HL-60 (cell line): ENCODE results near the gene NR1H4.

Experiments
- DNase-seq, 2 experiments: peaks; one replicate each; pipeline ENCODE4 v3.0.0-alpha.2; 2010 to 2020; ENCODE audit warnings: low read depth in 1 of 2, low spot score in 1 of 2
- H3K27ac ChIP-seq: fragments of 250-450 bp; sonication (Bioruptor Pico); replicated peaks from 2 replicates; pipeline ENCODE4 v1.5.1; 2020; ENCODE audit warnings: mild to moderate bottlenecking, moderate library complexity
- H3K27me3 ChIP-seq: fragments of 250-450 bp; sonication (Bioruptor Pico); 2 replicates; pipeline ENCODE4 v1.5.1; 2021; ENCODE audit warnings: mild to moderate bottlenecking, moderate library complexity; ENCODE audit not compliant: insufficient read depth, poor library complexity, severe bottlenecking
- H3K4me3 ChIP-seq: replicated peaks from 2 replicates; pipeline ENCODE4 v1.5.1; 2011; ENCODE audit warnings: mild to moderate bottlenecking, control low read depth, low read length; ENCODE audit not compliant: insufficient read depth
- CTCF ChIP-seq: IDR thresholded peaks from one replicate; pipeline ENCODE4 v1.5.1; 2011; ENCODE audit warnings: low read length, control low read depth, inconsistent platforms; ENCODE audit not compliant: insufficient read depth
- GABPA ChIP-seq: IDR thresholded peaks from 2 replicates; pipeline ENCODE4 v1.6.1; 2012; ENCODE audit warnings: low read depth
- POLR2AphosphoS5 ChIP-seq: IDR thresholded peaks from 2 replicates; pipeline ENCODE4 v1.6.1; 2012; ENCODE audit warnings: low read depth
- REST ChIP-seq: IDR thresholded peaks from 2 replicates; pipeline ENCODE4 v1.6.1; 2012; ENCODE audit warnings: low read depth; ENCODE audit not compliant: insufficient replicate concordance
- SPI1 ChIP-seq: IDR thresholded peaks from 2 replicates; pipeline ENCODE4 v1.6.1; 2012; ENCODE audit warnings: low read depth, mild to moderate bottlenecking, borderline replicate concordance

Gene NR1H4

DNA sequence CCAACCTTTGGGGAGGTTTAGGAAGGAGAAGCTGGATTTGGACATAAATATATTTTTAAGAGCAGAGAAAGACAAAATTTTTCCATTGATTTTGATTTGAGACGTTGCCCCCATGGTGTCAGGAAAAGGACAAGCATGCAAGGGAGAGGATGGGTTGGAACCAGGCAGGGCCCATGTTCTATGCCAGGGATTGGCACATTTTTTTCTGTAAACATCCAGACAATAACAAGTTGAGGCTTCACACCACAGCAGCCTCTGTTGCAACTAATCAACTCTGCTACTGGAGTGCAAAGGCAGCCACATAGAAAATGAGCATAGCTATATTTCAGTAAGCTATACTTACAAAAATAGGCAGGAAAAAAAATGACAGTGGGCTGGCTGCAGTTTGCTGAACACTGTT, 44.7 kb downstream of the NR1H4 start:
- Histone ChIP-seq H3K27ac (no peak overlapping the region), H3K4me3 (no peak overlapping the region), H3K27me3 (no peaks in the 10 kb centered on the region)
- no peak for TF ChIP-seq POLR2AphosphoS5
- TF ChIP-seq GABPA, result no peak
- TF ChIP-seq CTCF, result no peak
- TF ChIP-seq REST, result no peak
- TF ChIP-seq SPI1, result no peak
- no peak for DNase-seq

DNA sequence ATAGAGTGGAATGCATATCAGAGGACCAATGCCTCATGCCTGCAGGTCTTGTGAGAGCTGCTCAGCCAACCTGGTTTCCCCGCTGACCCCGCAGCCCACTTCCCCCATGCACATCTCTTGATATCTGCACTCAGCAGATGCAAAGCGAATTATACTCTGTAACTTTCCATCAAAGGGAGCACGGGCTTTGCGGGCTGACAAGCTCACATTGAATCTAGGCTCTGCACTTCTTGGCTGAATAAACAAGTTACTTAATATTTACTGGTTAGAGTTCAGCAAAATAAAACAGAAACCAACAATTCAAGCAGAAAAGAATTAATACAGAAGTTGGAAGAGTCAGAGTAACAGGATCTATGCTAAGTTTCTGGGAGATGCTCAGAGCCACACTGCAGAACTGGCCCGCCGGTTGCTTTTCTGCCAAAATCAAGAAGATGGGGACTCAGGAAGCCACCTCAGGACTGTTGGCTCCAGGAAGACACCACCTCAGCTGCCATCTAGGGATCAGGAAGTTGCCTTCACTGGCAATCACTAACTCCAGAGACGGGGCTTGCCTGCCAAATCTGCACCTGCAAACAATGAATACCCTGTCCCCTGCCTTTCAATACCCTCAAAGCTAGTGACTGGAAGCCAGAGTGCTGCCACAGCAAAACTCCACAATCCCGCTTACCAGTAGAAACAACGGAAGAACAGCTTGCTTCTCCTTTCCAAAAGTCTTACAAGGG, 46.5 kb downstream of the NR1H4 start:
- TF ChIP-seq REST (no peak), GABPA (no peak), POLR2AphosphoS5 (no peak), SPI1 (no peak), CTCF (no peak)
- Histone ChIP-seq H3K4me3 (no peak overlapping the region), H3K27ac (no peak overlapping the region), H3K27me3 (no peaks in the 10 kb centered on the region)
- no peak for DNase-seq

GRCh38 chr12:100521958-100522357, 48.3 kb downstream of the NR1H4 start:
- no peak overlapping the region for H3K4me3 ChIP-seq
- H3K27me3 ChIP-seq, result no peaks in the 10 kb centered on the region
- no peak overlapping the region for H3K27ac ChIP-seq
- TF ChIP-seq REST, result no peak
- TF ChIP-seq POLR2AphosphoS5, result no peak
- DNase-seq, result no peak
